ENCODE data around the gene PTPRN2. TPM values are rescaled to one million over a fixed set of nuclear protein-coding genes. Genes with fewer than 3 reads are reported as not detected.

The PTPRN2 gene
- total and polyA plus RNA-seq, 9 of the 15 experiments (the other 6 are each of a cell fraction or from before 2014, with no cell fraction given), result not detected

DNA sequence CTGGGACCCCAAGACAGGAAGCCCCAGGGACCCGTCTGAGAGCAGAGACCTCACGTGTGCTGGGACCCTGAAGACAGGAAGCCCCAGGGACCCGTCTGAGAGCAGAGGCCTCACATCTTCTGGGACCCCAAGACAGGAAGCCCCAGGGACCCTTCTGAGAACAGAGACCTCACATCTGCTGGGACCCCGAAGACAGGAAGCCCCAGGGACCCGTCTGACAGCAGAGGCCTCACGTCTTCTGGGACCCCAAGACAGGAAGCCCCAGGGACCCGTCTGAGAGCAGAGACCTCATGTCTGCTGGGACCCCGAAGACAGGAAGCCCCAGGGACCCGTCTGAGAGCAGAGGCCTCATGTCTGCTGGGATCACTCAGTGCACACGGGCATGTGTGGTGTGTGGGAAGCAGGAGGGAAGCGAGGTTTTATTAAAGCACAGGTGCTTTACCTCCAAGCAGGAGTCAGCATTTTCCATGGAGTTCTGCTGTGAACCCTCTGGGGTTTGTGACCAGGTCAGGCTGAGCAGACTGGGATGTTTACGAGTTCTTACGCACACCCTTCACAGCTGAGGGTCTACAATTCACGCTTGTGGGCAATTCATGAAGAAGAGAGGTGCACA, 660.2 kb downstream of the PTPRN2 start:
- H3K27me3 ChIP-seq (ENCODE audit: control insufficient read depth in 2 of 2, insufficient read depth in 2 of 2, low read length in 2 of 2), result peaks cover 0 to 23% of the 10 kb centered on the region in 2 experiments; a peak in 3 of 5 replicates
- H3K4me1 ChIP-seq (replicated peaks in 1 of 2; ENCODE audit: control insufficient read depth in 2 of 2, insufficient read depth in 2 of 2, low read length in 2 of 2), result no peaks in the 10 kb centered on the region
- H3K4me2 ChIP-seq (ENCODE audit: insufficient read depth, low read length), result no peak overlapping the region
- in situ Hi-C loops (cut with MboI) (no loop called here), intact Hi-C loops (cut with micrococcal nuclease) (no loop called here)
- WGBS (ENCODE audit: insufficient coverage, low coverage, missing lambda C conversion rate), result 2% methylated on average over 12 of the region's 14 CpGs
- no peaks in the 10 kb centered on the region for H4K20me1 ChIP-seq (replicated peaks; ENCODE audit: control insufficient read depth, insufficient read depth, low read length)
- H3K36me3 ChIP-seq (ENCODE audit: control insufficient read depth, insufficient read depth, low read length), result no peaks in the 10 kb centered on the region
- no peak overlapping the region for H3K27ac ChIP-seq (ENCODE audit: extremely low read depth, low read depth, low read length)
- ChIA-PET POLR2A (no interaction called here), CTCF (ENCODE audit: low intra/inter-chr PET ratio) (no interaction called here)
- no peak overlapping the region for H2AFZ ChIP-seq (ENCODE audit: low read depth, low read length)
- no peak for TF ChIP-seq DPF2 (IDR thresholded peaks at IDR 0.05)
- ATAC-seq (no peak), DNase-seq (ENCODE audit: extremely low read depth in 1 of 4, low spot score in 3 of 4) (no peak), FAIRE-seq (no peak)
- H3K9me3 ChIP-seq (replicated peaks; ENCODE audit: control insufficient read depth, insufficient read depth, low read depth, low read length), result no peaks in the 10 kb centered on the region
- no TSS peak for BruUV-seq (replicated peaks)
- H3K9ac ChIP-seq (ENCODE audit: insufficient read depth in 1 of 2, low read depth in 2 of 2, low read length in 2 of 2), result no peak overlapping the region
- H3K79me2 ChIP-seq (ENCODE audit: control insufficient read depth, insufficient read depth, low read length), result no peaks in the 10 kb centered on the region
- H3K9me1 ChIP-seq (ENCODE audit: control insufficient read depth, insufficient read depth, low read length), result no peaks in the 10 kb centered on the region
- H3K4me3 ChIP-seq, result no peak overlapping the region

DNA sequence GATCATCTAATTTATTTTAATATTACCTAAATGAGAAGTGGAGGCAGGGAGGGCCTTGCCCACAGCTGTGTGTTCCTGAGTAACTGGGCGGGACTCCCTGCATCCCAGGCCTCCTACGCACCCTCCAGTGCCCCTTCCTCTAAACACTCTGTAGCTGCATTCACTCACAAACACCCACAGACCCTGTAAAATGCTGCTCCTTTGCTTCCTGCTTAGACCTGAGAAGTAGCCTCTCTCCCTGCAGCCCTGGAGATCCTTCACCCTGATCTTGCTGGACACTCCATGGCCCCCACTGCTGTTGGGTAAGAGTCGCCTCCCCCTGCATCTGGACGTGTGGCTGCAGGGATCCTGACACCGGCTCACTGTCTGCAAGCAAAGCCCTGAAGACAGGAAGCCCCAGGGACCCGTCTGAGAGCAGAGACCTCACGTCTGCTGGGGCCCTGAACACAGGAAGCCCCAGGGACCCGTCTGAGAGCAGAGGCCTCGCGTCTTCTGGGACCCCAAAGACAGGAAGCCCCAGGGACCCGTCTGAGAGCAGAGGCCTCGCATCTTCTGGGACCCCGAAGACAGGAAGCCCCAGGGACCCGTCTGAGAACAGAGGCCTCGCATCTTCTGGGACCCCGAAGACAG, 661.0 kb downstream of the PTPRN2 start:
- CTCF ChIA-PET (ENCODE audit: low intra/inter-chr PET ratio), result no interaction called here
- H2AFZ ChIP-seq (ENCODE audit: low read depth, low read length), result no peak overlapping the region
- H3K27me3 ChIP-seq (ENCODE audit: control insufficient read depth in 2 of 2, insufficient read depth in 2 of 2, low read length in 2 of 2), result peaks cover 0 to 23% of the 10 kb centered on the region in 2 experiments; a peak in 3 of 5 replicates
- H4K20me1 ChIP-seq (replicated peaks; ENCODE audit: control insufficient read depth, insufficient read depth, low read length), result no peaks in the 10 kb centered on the region
- in situ Hi-C loops (cut with MboI), result no loop called here
- DNase-seq (ENCODE audit: extremely low read depth in 1 of 4, low spot score in 3 of 4) (no peak), ATAC-seq (no peak), FAIRE-seq (no peak)
- intact Hi-C loops (cut with micrococcal nuclease), result no loop called here
- H3K9me3 ChIP-seq (replicated peaks; ENCODE audit: control insufficient read depth, insufficient read depth, low read depth, low read length), result no peaks in the 10 kb centered on the region
- no peak overlapping the region for H3K4me3 ChIP-seq
- WGBS (ENCODE audit: insufficient coverage, low coverage, missing lambda C conversion rate), result under 1% methylated on average over 12 of the region's 16 CpGs
- no peak overlapping the region for H3K27ac ChIP-seq (ENCODE audit: extremely low read depth, low read depth, low read length)
- no TSS peak for BruUV-seq (replicated peaks)
- H3K4me1 ChIP-seq (replicated peaks in 1 of 2; ENCODE audit: control insufficient read depth in 2 of 2, insufficient read depth in 2 of 2, low read length in 2 of 2), result no peaks in the 10 kb centered on the region
- POLR2A ChIA-PET, result no interaction called here
- H3K9ac ChIP-seq (ENCODE audit: insufficient read depth in 1 of 2, low read depth in 2 of 2, low read length in 2 of 2), result no peak overlapping the region
- no peaks in the 10 kb centered on the region for H3K36me3 ChIP-seq (ENCODE audit: control insufficient read depth, insufficient read depth, low read length)
- H3K4me2 ChIP-seq (ENCODE audit: insufficient read depth, low read length), result no peak overlapping the region
- no peaks in the 10 kb centered on the region for H3K9me1 ChIP-seq (ENCODE audit: control insufficient read depth, insufficient read depth, low read length)
- H3K79me2 ChIP-seq (ENCODE audit: control insufficient read depth, insufficient read depth, low read length), result no peaks in the 10 kb centered on the region
- TF ChIP-seq, protein P1, sequence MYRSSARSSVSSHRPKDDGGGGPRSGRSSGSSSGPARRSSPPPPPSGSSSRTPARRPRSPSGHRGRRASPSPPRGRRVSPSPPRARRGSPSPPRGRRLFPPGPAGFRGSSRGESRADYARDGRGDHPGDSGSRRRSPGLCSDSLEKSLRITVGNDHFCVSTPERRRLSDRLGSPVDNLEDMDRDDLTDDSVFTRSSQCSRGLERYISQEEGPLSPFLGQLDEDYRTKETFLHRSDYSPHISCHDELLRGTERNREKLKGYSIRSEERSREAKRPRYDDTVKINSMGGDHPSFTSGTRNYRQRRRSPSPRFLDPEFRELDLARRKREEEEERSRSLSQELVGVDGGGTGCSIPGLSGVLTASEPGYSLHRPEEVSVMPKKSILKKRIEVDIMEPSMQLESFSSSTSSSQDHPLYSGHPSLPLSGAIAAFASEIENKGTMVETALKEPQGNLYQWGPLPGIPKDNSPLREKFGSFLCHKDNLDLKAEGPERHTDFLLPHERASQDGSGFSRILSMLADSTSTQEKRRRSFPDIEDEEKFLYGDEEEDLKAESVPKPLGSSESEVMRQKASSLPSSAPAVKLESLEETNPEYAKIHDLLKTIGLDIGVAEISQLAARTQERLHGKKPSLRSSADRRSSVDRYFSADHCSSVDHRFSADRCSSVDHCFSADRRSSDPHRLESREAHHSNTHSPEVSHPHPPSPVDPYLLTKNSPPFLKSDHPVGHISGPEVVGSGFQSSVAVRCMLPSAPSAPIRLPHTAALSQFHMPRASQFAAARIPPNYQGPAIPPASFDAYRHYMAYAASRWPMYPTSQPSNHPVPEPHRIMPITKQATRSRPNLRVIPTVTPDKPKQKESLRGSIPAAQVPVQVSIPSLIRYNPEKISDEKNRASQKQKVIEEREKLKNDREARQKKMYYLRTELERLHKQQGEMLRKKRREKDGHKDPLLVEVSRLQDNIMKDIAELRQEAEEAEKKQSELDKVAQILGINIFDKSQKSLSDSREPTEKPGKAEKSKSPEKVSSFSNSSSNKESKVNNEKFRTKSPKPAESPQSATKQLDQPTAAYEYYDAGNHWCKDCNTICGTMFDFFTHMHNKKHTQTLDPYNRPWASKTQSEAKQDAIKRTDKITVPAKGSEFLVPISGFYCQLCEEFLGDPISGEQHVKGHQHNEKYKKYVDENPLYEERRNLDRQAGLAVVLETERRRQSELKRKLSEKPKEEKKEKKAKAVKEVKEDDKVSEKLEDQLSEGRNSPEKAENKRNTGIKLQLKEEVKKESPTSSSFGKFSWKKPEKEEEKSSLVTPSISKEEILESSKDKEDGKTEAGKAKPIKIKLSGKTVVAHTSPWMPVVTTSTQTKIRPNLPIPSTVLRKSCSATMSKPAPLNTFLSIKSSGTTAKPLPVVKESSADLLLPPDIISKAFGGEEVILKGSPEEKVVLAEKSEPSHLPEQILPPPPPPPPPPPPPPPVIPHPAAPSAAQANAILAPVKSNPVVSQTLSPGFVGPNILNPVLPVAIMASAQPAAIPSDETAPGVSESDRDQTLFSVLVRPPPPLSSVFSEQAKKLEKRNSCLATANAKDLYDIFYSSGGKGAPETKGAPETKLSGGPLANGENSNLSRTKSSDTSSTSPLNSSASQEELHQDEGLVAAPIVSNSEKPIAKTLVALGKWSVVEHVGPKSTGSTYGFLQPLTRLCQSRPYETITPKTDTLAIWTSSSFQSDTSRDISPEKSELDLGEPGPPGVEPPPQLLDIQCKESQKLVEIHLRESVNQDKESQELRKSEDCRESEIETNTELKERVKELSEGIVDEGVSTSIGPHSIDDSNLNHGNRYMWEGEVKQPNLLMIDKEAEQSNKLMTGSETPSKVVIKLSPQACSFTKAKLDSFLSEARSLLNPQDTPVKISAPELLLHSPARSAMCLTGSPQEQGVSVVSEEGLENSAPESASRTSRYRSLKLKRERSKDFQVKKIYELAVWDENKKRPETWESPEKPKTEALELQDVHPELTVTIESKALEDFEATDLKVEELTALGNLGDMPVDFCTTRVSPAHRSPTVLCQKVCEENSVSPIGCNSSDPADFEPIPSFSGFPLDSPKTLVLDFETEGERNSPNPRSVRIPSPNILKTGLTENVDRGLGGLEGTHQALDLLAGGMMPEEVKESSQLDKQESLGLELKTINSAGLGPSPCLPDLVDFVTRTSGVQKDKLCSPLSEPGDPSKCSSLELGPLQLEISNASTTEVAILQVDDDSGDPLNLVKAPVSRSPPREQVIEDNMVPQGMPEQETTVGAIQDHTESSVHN (IDR thresholded peaks at IDR 0.05; ENCODE audit: borderline replicate concordance in 1 of 2, low read depth in 1 of 2), result no peak
- TF ChIP-seq RHOXF2B (CRISPR knock-in tag; conservative IDR thresholded peaks at IDR 0.05), result no peak
- no peak for TF ChIP-seq HNRNPK (IDR thresholded peaks at IDR 0.05; ENCODE audit: low read depth, low read length, poor library complexity, severe bottlenecking)
